Measurements from ENCODE around the gene PARD3B.

PARD3B gene

DNA sequence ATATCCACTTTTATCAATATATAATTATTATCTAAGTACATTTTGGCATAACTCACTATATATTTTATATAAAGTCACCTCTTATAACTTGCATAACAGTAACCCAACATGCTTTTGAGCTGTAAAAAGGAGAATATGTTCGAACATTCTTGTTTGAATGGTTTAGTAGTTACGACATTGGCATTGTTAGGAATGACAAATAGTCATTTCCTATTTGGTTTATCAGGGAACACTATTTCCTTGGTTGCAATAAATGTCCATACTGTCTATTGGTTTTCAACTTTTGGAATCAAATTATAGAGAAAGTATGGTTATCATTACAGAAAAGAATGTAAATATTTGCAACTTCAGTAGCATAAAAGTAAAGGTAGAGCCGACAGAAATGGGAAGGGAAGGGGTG, 124.1 kb downstream of the PARD3B start:
- no peak overlapping the region for H3K4me3 ChIP-seq (ENCODE audit: low read length)
- TF ChIP-seq ZNF274 (IDR thresholded peaks at IDR 0.05; ENCODE audit: low read depth, low read length) = no peak

DNA sequence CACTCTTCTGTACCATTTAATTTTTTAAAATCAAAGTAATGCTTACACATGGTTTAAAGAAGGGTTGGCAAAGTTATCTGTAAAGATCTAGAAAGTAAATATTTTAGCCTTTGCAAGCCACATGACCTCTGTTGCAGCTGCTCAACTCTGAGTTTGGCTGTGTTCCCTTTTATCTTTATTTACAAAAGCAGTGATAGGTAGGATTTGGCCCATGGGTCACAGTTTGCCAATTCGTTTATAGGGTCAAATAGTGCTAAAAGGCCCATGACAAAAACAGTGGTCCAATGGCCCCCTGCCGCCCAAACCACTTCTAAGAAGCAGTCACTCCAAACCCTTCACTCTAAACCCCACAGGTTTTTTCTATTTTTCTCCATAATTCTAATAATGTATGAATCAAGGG, 124.8 kb downstream of the PARD3B start:
- TF ChIP-seq ZNF274 (IDR thresholded peaks at IDR 0.05; ENCODE audit: low read depth, low read length) = no peak
- H3K4me3 ChIP-seq (ENCODE audit: low read length) = no peak overlapping the region

DNA sequence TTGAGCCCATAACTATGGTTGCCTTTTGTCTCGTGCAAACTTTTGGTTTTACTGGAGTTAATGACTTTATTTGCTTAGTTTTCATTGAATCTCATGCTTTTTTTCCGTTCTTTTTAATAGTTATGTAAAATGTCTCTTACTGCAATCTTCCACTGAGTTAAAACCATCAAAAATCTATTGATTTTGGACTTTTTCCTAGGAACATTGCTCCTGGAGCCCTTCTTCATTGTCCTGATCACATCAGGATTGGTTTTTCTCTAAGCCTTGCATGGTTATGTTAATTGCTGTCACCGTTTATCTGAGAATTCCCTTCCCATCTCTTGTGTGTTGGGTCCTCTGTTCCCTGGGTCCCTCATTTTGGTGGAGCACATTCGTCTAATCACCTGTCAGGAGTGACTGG, 125.5 kb downstream of the PARD3B start:
- no peak for TF ChIP-seq ZNF274 (IDR thresholded peaks at IDR 0.05; ENCODE audit: low read depth, low read length)
- H3K4me3 ChIP-seq (ENCODE audit: low read length) = no peak overlapping the region

DNA sequence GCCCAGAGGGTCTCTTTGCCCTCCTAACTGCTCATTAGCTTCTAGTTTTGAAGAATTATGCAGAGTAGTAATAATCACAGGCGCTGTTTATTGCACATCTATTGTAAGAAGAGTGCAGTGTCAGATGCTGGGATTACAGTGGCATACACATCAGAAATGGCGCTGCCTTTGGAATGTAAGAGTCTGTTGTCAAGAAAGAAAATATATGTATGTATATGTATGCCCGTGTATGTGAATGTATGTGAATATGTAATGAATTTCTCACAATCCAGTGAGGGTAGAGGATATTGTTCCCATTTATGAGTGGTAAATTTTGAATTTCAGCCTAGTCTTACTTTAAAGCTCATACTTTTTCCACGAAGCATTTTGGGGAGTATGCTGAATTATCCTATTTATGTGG, 127.5 kb downstream of the PARD3B start:
- no peak overlapping the region for H3K4me3 ChIP-seq (ENCODE audit: low read length)
- TF ChIP-seq ZNF274 (IDR thresholded peaks at IDR 0.05; ENCODE audit: low read depth, low read length) = no peak

DNA sequence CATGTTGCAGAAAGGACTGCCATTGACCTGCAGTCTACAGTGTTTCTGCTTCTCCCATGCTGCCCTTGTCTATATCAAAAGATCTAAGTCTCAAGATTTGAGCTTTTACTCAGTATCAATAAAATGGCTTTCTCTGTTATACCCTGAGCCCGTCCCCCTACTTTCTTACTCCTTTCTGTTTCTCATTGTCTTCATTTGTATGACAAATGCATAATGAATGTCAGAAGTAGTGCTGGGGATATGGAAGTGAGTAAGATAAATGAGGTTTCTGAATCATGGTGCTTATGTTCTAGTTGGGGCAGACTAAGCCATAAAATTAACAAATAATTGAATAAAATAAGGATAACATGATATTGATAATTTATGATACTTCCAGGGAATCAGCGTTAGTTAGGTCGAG, 128.6 kb downstream of the PARD3B start:
- no peak for TF ChIP-seq ZNF274 (IDR thresholded peaks at IDR 0.05; ENCODE audit: low read depth, low read length)
- no peak overlapping the region for H3K4me3 ChIP-seq (ENCODE audit: low read length)

DNA sequence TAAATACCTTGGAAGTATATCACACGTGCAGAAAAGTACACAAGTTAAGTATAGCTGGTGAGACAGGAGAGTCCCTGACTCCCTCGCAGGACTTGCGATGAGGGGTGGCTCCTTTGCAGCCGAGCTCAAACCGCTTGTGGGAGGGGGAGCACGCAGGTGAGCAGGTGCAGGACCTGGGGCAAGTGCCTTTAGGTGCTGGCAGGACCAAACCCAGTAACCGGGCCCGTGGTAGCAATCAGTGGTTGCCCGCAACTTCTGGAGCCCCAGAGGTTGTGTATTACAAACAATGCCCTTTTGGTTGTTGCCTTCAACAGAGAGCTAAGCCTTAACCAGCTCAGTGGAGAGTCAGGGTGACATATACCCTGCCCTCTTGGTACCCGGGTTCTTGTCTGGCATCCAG, 132.8 kb downstream of the PARD3B start:
- TF ChIP-seq ZNF274 (IDR thresholded peaks at IDR 0.05; ENCODE audit: low read depth, low read length) = no peak
- no peak overlapping the region for H3K4me3 ChIP-seq (ENCODE audit: low read length)

DNA sequence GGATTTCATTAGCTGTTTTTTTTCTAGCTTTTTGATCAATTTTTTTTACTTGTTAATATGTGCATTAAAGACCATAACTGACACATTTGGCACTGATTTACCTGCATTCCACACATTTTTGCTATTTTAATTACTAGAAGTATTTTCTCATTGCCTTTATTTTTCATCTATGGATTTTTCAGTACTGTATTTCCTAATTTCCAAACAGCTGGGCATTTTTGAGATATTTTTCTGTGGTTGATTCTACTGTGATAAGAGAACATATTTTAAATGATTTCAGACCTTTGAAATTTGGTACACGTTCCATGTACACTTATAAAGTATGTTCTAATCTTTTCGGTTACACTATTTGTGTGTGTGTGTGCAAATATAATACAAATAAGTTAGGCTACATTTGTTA, 135.3 kb downstream of the PARD3B start:
- TF ChIP-seq ZNF274 (IDR thresholded peaks at IDR 0.05; ENCODE audit: low read depth, low read length) = no peak
- H3K4me3 ChIP-seq (ENCODE audit: low read length) = no peak overlapping the region

DNA sequence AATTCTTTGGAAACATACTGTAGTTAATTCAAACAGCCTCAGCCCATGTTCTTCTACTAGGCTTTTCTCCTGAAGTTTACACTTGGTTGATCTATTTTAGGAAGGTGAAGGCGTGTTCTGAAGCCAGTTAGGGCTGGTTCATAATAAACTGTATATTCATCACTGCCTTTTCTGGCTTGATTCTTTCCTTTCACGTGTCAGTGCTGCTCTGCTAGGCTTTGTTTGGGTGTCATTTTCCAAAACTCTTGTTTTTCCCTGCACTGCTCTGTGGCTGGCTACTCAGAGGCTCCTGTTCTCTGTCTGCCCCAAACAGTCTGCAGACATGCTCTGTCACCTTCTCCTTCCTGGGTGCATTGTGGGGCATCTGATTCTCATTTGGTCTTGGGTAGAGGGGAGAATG, 136.1 kb downstream of the PARD3B start:
- no peak for TF ChIP-seq ZNF274 (IDR thresholded peaks at IDR 0.05; ENCODE audit: low read depth, low read length)
- H3K4me3 ChIP-seq (ENCODE audit: low read length) = no peak overlapping the region

DNA sequence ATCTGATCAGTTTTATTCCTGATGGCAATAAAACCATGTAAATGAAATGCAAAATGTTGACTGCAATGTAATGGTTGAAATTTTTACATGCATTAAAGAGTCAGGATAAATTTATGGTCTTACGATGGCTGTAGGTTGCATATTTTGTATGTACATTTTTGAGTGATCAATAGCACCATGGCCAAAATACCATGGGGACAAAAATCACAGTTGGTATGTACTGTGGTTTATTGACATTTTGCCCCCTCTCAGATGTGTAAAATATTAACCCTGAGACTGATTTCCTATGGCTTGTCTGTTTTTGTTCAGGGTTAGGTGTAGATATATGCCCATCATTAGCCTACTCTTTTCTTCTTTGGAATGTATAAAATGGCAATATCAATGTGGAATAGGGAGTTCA, 138.1 kb downstream of the PARD3B start:
- TF ChIP-seq ZNF274 (IDR thresholded peaks at IDR 0.05; ENCODE audit: low read depth, low read length) = no peak
- no peak overlapping the region for H3K4me3 ChIP-seq (ENCODE audit: low read length)

DNA sequence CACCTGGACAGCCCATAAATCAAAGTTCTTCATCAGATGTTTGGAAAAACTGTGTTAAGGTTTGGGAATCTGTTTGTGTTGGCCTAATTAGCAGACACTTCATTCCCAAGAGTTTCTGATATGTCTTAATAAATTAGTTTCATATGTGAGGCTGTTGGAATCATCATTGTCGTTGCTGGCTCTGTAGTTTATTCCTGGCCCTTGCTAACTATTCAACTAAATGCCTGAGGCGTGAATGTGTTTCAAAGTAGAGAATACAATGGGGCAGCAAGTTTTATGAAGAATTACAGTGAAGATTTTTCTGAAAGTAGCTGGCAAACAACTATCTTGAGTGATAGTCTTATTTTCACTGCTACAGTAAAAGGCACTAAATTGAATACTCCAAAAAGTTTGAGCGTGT, 141.1 kb downstream of the PARD3B start:
- no peak overlapping the region for H3K4me3 ChIP-seq (ENCODE audit: low read length)
- TF ChIP-seq ZNF274 (IDR thresholded peaks at IDR 0.05; ENCODE audit: low read depth, low read length) = no peak

DNA sequence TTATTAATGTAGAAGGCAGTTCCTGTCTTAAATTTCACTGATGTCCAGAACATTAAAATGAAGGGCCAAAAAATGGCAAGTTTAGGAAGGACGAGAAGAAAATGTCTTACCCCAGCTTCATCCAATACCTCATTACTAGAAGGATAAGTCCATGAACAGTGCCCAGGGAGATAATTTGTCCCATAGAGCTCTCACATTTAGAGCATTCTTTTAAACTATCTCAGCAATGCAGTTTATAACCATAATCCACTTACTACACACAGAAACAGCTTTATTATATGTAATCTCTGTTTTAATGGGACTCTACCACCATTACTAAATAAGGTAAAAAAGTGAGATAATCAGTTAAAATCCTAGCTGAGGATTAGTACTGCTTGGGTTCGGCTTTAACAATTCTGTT, 142.5 kb downstream of the PARD3B start:
- H3K4me3 ChIP-seq (ENCODE audit: low read length) = no peak overlapping the region
- TF ChIP-seq ZNF274 (IDR thresholded peaks at IDR 0.05; ENCODE audit: low read depth, low read length) = no peak

DNA sequence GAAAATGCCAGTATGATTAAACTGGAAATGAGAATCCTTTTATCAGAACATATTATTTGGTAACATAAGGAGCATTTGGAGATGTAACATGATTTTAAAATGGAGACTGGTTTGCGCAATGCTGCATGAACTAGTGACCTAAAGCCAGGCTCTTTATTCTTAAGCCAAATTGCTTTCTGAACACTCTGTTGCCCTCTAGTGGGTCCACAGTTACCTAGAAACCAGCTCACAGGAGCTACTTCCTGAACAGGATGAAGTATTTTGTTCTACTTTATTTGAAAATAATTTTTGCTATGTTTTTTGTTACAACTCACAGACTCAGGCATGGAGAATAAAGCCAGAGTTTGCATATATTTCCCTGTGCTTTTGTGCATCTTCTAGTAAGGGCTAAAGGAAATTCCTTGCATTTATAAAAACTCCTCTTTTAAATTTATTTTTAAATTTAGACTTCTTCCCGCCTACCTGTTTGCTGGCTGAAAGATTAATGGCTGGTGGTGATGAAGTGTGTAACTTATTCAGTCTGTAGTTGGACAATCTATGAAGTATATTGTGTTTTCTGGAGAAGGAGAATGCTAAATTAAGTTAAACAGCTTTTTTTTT, 146.7 kb downstream of the PARD3B start:
- H3K4me3 ChIP-seq (ENCODE audit: low read length) = no peak overlapping the region
- TF ChIP-seq ZNF274 (IDR thresholded peaks at IDR 0.05; ENCODE audit: low read depth, low read length) = no peak

DNA sequence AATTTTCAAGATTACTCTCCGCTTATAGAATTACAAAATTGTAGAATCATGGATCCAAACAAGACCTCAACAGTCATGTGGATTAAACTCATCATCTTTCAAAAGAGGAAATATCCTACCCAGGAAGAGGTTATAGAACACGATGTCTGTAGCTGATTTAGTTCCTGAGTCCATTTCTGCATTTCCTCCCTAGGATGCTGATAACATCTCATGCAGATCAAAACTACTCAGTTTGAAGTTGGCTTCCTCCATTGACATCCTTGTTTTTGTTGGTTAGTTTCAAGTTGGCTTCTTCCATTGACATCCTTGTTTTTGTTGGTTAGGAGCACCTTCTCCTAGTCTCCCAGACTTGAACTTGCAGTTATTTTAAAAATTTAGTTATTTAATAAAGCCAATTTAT, 147.5 kb downstream of the PARD3B start:
- no peak overlapping the region for H3K4me3 ChIP-seq (ENCODE audit: low read length)
- TF ChIP-seq ZNF274 (IDR thresholded peaks at IDR 0.05; ENCODE audit: low read depth, low read length) = no peak

DNA sequence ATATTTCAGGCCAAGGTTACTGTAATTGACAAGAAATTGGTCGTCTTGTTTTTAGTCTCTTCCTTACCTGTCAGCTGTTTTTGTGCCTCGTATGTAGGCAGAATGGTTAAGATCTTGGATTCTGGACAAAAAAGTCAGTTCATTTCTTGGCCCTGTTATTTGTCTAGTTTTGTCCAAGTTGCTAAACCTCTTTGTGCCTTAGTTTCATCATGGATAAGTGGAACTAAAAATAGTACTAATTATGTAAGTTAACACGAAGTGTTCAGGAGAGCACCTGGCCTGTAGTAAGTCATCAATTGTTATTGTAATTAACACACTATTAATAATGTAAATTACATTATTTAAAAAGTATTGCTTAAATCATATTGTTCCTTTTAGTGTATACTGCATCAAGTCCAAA, 148.0 kb downstream of the PARD3B start:
- TF ChIP-seq ZNF274 (IDR thresholded peaks at IDR 0.05; ENCODE audit: low read depth, low read length) = no peak
- H3K4me3 ChIP-seq (ENCODE audit: low read length) = no peak overlapping the region

DNA sequence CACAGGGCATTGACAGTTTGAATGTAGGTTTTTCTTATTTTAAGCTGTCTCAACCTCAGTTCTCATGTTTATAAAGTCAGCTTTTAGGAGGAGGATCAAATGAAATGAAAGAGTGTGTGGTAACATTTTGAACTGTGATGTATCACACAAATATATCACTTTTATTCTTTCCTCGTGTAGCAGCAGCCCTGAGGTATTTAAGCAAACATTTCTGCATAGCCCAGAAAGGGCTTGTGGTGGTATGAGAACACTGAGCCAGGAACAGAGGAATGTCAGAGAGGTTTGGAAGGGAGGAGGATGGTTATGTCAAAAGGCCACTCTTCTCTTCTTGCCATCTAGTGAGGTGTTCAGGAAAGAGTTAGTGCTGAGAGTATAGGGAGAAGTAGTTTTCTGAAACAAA, 150.2 kb downstream of the PARD3B start:
- H3K4me3 ChIP-seq (ENCODE audit: low read length) = no peak overlapping the region
- no peak for TF ChIP-seq ZNF274 (IDR thresholded peaks at IDR 0.05; ENCODE audit: low read depth, low read length)

DNA sequence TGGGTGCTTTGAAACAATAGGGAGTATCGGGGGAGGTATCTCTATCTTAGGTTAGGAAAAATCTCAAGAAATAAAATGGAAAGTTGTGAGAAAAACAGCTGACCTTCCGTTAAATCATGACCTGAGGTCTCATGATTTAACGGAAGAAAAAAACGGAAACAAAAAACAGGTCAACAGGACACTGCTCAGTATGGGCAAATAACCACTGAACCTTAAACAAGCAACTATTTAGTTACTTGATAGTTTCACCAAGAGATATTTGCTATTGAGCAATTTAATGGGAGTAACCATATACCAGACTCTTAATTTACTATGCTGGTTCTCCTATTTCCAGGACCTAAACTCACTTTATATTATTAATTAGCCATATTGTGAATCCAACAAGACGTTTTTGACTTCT, 150.8 kb downstream of the PARD3B start:
- H3K4me3 ChIP-seq (ENCODE audit: low read length) = no peak overlapping the region
- no peak for TF ChIP-seq ZNF274 (IDR thresholded peaks at IDR 0.05; ENCODE audit: low read depth, low read length)
